GM18526 (cell line): Measurements from ENCODE around the gene SDK1.

ENCODE experiments used
- POLR2A ChIP-seq: IDR thresholded peaks from 3 replicates; pipeline ENCODE4 v1.6.1; 2011; ENCODE audit not compliant: insufficient read length; ENCODE audit errors: extremely low read depth

SDK1 gene

GRCh38 chr7:4159761-4160554 lies 858.9 kb downstream of the SDK1 start:
- TF ChIP-seq POLR2A, result no peak

GRCh38 chr7:4162884-4163564 lies 862.0 kb downstream of the SDK1 start:
- no peak for TF ChIP-seq POLR2A

DNA sequence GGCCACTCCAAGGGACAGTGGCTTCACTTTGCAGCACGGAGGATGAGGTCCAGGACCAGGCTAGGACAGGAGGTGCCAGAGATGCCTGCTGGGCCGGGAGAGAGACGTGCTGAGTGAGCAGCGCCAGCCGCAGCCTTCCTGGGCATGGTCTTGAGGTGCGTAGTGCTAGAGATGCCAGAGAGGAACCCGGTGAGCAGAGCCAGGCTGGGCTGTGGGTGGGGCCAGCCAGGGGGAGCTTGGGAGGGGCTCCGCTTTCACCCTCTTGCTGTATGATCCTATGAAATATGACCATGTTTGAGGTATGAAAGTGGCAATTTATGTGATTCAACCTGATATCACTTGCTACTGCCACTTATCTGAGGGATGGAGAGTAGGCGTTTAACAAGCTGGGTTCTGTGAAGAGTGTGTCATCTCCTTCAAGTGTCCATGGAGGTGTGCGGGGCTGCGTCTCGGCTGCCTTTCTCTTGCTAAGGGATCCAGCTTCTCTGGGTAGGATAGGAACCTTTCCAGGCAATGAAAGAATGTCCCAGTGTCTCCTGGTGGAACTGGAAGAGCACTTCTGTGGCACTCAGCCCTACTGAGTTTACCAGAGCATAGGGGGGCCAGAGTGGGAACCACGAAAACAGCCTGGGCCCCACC lies 862.6 kb downstream of the SDK1 start:
- TF ChIP-seq POLR2A, result no peak

- no peak for TF ChIP-seq POLR2A
Observed at GRCh38 chr7:4164556-4164955, 863.5 kb downstream of the SDK1 start.

- no peak for TF ChIP-seq POLR2A
Observed at GRCh38 chr7:4166340-4166739, 865.3 kb downstream of the SDK1 start.

DNA sequence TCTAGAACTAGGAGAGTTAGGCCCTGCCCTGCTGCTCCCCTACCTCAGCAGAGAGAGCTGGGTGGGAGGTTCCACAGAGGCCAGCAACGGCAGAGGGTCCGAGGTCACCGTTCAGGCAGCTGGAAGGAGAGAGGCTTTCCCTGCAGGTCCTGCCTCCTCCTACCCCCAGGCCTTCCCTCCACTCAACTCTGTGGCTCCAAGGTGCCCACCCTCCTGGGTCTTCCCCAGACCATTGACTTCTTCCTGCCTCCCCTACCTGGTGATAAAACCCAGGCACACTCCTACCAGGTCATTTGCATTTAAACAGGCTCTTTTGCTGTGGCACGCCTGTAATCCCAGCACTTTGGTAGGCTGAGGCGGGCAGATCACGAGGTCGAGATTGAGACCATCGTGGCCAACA lies 865.8 kb downstream of the SDK1 start:
- no peak for TF ChIP-seq POLR2A

DNA sequence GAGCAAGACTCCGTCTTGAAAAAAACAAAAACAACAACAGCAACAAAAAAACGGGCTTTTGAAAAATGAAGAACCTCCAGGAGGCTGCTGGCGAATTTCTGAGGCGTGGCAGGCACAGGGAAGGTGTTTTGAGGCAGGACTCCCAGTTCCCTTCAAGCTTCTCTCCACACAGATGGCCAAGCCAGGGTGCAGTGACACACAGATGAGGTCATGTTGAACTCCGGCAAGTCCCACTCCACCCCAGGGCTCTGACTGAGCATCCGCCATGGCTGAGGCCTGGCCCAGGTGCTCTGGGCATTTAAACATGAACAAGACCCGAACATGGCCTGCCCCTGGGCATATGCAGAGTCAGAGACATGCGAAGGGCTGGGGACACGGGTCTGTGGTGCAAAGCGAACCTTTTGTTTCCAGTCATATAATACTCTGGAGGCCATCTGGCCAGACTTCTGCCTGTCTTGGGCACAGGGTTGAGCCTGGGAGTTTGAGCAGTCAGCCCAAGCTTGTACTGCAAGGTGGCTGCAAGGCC lies 866.4 kb downstream of the SDK1 start:
- TF ChIP-seq POLR2A, result no peak

GRCh38 chr7:4168041-4168440 lies 867.0 kb downstream of the SDK1 start:
- TF ChIP-seq POLR2A, result no peak

DNA sequence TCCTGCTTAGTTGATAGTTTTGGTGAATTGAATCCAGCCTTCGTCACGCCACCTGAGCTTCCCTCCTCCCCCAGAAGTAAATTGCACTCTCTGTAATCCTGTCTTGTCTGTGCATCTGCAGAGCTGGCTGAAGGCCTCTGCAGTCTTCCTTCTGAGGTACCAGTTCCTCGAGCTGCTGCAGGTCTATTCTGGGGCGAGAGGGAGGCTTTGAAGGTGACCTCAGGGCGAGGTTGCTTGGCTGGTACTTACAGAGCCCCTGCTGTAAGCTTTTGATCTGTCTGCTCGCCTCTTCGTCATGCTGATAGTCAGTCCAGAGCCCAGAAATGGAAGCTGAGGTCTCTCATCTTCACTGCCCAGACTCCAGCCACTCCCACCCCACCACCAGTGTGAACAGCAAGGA lies 867.5 kb downstream of the SDK1 start:
- no peak for TF ChIP-seq POLR2A

- no peak for TF ChIP-seq POLR2A
Observed at GRCh38 chr7:4169455-4169854, 868.4 kb downstream of the SDK1 start.

DNA sequence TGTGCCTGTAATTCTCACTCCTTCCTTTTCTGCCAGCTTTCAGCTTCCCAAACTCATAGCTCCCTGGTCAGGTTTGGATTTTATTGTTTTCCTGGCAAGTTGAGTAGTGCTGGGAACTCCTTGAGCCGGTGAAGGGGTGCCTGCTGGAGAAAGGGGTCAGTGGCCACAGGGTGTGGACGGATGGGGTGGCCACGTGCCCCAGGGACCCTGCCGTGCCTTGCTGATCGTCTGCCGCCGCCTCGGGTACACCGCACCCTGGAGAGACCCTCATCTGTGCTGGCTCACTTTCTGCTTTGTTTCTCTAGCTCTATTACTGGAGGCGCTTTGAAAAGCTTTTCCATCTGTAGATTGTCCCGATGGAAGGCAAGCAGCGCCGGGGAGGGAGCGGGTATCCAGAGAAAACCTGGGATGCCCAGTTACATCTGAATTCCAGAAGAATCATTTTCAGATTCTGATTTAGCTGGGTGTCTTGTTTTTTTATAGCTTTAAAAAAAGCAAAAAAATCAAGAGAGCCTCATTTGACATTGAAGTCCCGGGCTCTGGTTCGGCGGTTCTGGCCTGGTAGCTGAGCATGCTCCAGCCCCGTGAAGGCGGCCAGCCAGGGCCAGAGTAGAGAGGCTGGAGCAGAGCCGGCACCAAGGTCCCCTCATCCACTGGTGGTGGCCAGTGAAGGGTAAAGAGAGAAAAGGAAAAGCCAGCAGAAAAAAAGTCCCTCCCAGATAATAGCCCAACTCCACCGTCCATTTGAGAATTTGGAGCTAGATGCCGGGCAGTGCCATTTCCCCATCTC lies 870.1 kb downstream of the SDK1 start:
- TF ChIP-seq POLR2A, result no peak

DNA sequence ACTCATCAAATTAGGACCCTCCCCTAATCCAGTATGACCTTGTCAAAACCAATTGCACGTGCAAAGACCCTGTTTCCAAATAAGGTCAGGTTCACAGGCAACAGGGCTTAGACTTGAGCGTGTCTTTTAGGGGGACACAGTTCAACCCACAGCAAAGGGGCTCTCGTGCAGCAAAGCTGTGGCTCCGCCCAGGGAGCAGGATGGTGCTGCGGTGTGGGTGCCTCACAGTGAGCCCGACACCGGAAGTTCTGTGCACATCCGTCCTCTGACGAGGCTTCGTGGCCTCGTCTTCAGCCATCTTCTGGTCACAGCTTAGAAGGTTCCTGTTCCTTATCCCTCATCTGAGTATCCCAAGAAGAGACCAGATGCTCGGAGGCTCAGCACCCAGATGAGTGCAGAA lies 871.8 kb downstream of the SDK1 start:
- TF ChIP-seq POLR2A, result no peak

DNA sequence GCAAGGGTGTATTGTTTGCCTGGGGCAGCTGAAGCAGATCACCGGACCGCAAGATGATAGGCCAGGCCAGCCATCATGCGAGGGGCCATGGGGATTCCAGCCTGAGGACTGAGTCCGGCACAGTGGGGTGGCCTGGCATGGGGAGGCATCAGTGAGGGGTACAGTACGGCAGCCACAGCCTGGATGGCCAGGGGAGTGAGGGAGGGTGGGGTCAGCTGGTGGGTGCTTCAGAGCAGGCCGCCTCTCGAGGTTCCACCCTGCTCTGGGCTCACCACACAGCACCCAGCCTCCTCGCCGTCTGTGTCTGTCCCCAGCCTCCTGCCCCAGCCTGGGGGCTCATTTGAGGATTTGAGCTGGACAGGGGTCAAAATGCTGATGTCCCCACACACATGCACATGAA lies 872.6 kb downstream of the SDK1 start:
- TF ChIP-seq POLR2A, result no peak

GRCh38 chr7:4174016-4174415 lies 873.0 kb downstream of the SDK1 start:
- TF ChIP-seq POLR2A, result no peak

- no peak for TF ChIP-seq POLR2A
Observed at GRCh38 chr7:4174451-4174850, 873.4 kb downstream of the SDK1 start.
